PFSK-1 (cell line): Measurements from ENCODE around the gene BCR.

ENCODE experiments used
- FOXP2 ChIP-seq: optimal IDR thresholded peaks from 2 replicates; pipeline ENCODE3; 2011; ENCODE audit warnings: borderline replicate concordance, control low read depth, inconsistent platforms; ENCODE audit not compliant: insufficient read depth; ENCODE audit errors: extremely low read length, extremely low read depth
- POLR2AphosphoS5 ChIP-seq: IDR thresholded peaks from 2 replicates; pipeline ENCODE4 v1.6.1; 2012; ENCODE audit warnings: low read depth, mild to moderate bottlenecking, control low read depth, low read length, moderate library complexity
- REST ChIP-seq, 2 experiments: IDR thresholded peaks; 2 replicates each; pipeline versions ENCODE4 v1.6.1 to v1.8.0; 2011 to 2012; ENCODE audit warnings: low read depth in 2 of 2, low read length in 2 of 2, control low read depth in 1 of 2, inconsistent platforms in 1 of 2, mild to moderate bottlenecking in 1 of 2, moderate library complexity in 1 of 2; ENCODE audit not compliant: insufficient read depth in 1 of 2
- SIN3A ChIP-seq: IDR thresholded peaks from 2 replicates; pipeline ENCODE4 v1.6.1; 2012; ENCODE audit warnings: mild to moderate bottlenecking, low read length, moderate library complexity, borderline replicate concordance; ENCODE audit not compliant: insufficient read depth
- TAF1 ChIP-seq: IDR thresholded peaks from 2 replicates; pipeline ENCODE4 v1.6.1; 2012; ENCODE audit warnings: low read length, control low read depth, borderline replicate concordance; ENCODE audit not compliant: insufficient read depth

BCR gene

GRCh38 chr22:23281053-23281405 is 100.7 kb downstream of the BCR start:
- TF ChIP-seq POLR2AphosphoS5 (no peak), TAF1 (no peak), REST (IDR thresholded peaks at IDR 0.05; ENCODE audit: insufficient read depth in 1 of 2, low read depth in 2 of 2, low read length in 2 of 2) (no peak), SIN3A (no peak), FOXP2 (no peak)

- no peak for TF ChIP-seq POLR2AphosphoS5
- TF ChIP-seq REST (IDR thresholded peaks at IDR 0.05; ENCODE audit: insufficient read depth in 1 of 2, low read depth in 2 of 2, low read length in 2 of 2), result no peak
- no peak for TF ChIP-seq TAF1
- TF ChIP-seq FOXP2, result no peak
- TF ChIP-seq SIN3A, result no peak
Measured at GRCh38 chr22:23281406-23282088, 101.2 kb downstream of the BCR start.

GRCh38 chr22:23282089-23282501 is 101.8 kb downstream of the BCR start:
- TF ChIP-seq REST (IDR thresholded peaks at IDR 0.05; ENCODE audit: insufficient read depth in 1 of 2, low read depth in 2 of 2, low read length in 2 of 2) (no peak), SIN3A (no peak), TAF1 (no peak), POLR2AphosphoS5 (no peak), FOXP2 (no peak)

GRCh38 chr22:23282516-23282915 is 102.2 kb downstream of the BCR start:
- TF ChIP-seq FOXP2, result no peak
- TF ChIP-seq SIN3A, result no peak
- no peak for TF ChIP-seq TAF1
- no peak for TF ChIP-seq POLR2AphosphoS5
- no peak for TF ChIP-seq REST (IDR thresholded peaks at IDR 0.05; ENCODE audit: insufficient read depth in 1 of 2, low read depth in 2 of 2, low read length in 2 of 2)
